ENCODE measurements around the gene PTPRJ. TPM values are rescaled to one million over a fixed set of nuclear protein-coding genes. Genes with fewer than 3 reads are reported as not detected.
A peak's percentile ranks its signal among the peaks of the same experiment; 100 is the strongest.
"Not testable (repeated sequence)": the region's sequence is repeated elsewhere in the genome, so short reads cannot be mapped to it uniquely, and the experiment has no call there.

The PTPRJ gene
- 6.9 TPM for polyA plus RNA-seq (2012; ENCODE audit: missing spikeins)

DNA sequence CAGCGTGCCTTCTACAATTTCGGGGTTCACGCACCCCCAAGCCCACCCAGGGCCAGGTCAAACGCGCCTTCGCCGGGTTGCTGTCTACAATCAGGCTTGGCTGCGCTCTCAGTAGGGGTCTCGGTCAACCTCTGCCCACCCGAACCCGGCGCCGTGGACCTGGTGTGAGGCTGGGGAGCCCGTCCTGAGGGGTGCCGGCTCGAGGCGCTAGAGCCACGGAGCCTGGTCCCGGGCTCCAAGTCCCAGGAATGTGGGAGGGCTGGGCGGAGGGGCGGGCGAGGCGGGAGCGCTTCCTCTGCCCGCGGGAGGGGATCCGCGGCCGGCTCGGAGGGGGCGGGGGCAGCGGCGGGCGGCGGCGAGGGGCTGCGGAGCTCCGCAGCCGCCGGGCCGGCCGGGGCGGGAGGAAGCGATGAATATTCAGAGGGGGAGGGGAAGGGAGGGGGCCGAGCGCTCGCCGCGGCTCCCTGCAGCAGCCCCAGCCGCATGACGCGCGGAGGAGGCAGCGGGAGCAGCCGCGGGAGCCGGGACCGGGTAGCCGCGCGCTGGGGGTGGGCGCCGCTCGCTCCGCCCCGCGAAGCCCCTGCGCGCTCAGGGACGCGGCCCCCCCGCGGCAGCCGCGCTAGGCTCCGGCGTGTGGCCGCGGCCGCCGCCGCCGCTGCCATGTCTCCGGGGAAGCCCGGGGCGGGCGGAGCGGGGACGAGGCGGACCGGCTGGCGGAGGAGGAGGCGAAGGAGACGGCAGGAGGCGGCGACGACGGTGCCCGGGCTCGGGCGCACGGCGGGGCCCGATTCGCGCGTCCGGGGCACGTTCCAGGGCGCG lies at the start of gene PTPRJ:
Gene PTPRJ, plus strand, starts transcription at position 472 of the 819 bp plus-strand sequence. CDS start 354 bp downstream, outside the sequence.
- DNase-seq (ENCODE audit: insufficient read length) (peak; percentile 75), FAIRE-seq (peak; percentile 46)
- TF ChIP-seq POLR2A (IDR thresholded peaks at IDR 0.05; ENCODE audit: low read depth, low read length) (no peak), TAF1 (IDR thresholded peaks at IDR 0.05; ENCODE audit: borderline replicate concordance, low read depth, low read length) (no peak), POLR2AphosphoS5 (IDR thresholded peaks at IDR 0.05; ENCODE audit: low read depth, low read length) (no peak)

DNA sequence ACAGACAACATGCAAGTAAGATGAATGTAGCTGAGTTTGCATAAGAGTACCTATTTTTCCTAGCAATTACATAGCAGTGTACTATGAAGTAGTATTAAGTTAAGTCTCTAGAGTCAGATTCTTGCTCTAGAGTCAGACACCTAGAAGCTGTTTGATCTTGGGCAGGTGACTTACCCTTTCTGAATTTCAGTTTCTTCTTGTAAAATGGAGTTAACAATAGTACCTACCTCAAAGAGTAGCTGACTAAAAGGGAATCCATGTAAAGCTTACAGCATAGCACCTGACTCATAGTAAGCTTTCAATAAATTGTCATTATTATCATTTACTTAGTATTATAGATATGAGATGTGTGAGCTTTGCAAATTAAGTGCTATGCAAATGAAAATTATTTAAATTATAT lies 47.8 kb upstream of the PTPRJ start:
- DNase-seq (ENCODE audit: insufficient read length) (no peak), FAIRE-seq (peak; percentile 17)
- TF ChIP-seq POLR2A (IDR thresholded peaks at IDR 0.05; ENCODE audit: low read depth, low read length) (no peak), POLR2AphosphoS5 (IDR thresholded peaks at IDR 0.05; ENCODE audit: low read depth, low read length) (no peak), TAF1 (IDR thresholded peaks at IDR 0.05; ENCODE audit: borderline replicate concordance, low read depth, low read length) (no peak)

DNA sequence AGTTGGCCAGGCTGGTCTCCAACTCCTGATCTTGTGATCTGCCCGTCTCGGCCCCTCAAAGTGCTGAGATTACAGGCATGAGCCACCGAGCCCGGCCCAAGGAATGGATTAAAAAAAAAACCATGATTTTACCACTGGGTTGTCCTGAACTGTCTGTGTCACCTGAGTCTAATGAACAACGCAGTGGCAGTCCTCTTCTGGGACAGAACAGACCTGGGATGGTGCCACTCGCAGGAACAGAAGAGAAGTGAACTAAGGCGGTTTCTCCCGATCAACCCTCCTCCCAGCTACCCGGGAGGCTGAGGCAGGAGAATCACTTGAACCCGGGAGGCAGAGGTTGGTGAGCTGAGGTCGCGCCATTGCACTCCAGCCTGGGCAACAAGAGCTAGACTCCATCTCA lies 46.6 kb upstream of the PTPRJ start:
- not testable (repeated sequence) for FAIRE-seq; DNase-seq (ENCODE audit: insufficient read length)

DNA sequence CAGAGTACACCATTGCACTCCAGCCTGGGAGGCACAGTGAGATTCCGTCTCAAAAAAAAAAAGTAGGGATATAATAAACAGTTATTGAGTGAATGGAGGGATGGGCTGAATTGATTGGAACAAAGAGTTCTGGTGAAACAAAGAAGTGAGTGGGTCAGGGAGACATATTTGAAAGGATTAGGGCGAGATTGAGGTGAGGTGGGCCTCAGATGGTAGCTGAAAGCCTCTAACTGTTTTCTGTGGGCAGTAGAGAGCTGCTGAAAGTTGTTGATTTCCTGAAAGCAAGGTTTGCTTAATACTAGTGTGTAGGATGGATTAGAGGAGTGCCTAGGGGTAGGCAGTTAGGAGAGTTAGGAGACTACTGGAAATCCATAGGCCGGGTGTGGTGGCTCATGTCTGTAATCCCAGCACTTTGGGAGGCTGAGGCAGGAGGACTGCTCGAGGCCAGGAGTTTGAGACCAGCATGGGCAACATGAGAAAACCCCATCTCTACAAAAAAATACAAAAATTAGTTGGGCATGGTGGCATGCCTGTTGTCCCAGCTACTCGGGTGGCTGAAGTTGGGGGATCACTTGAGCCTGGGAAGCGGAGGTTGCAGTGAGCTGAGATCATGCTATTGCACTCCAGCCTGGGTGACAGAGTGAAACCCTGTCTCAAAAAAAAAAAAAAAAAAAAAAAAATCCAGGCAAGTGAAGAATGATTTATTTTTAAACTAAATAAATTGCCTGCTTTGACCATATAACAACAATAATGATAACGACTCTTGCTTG lies 41.4 kb upstream of the PTPRJ start:
- no peak for FAIRE-seq

DNA sequence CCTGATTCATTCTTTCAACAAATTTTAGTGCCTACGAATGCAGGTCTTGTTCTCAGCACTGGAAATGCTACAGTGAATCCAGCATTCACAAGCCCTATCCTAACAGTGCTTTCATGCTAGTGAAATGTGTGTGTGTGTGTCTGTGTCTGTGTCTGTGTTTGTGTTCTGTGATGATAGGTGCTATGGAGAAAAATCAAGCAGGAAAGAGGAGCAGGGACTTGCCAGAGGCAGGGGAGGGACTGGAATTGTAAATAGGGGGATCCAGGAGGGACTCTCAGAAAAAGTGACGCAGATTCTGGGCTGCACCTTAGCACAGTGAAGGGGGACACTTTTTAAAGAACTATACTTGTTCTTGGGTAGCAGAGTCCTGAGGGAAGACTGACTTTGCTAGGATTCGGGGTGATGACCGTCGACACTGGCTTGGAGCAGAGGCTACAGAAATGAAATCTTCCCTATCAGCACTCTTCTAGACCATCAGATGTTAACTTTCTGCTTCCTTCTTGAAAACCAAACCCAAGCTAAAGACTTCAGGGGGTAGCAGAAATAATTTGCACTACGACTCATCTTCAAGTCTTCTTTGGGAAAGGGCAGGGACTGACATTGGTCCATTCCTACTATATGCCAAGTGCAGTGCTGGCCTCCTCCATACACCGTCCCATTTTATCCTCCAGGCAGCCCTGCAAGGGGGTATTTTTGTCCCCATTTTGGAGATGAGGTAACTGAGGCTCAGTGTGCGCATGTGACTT lies 39.3 kb upstream of the PTPRJ start:
- no peak for FAIRE-seq
- DNase-seq (ENCODE audit: insufficient read length), result no peak
- TF ChIP-seq TAF1 (IDR thresholded peaks at IDR 0.05; ENCODE audit: borderline replicate concordance, low read depth, low read length) (no peak), POLR2A (IDR thresholded peaks at IDR 0.05; ENCODE audit: low read depth, low read length) (no peak), POLR2AphosphoS5 (IDR thresholded peaks at IDR 0.05; ENCODE audit: low read depth, low read length) (no peak)

More for the DNA sequence above, 41.4 kb upstream of the PTPRJ start:
- DNase-seq (ENCODE audit: insufficient read length), result no peak
- TF ChIP-seq POLR2AphosphoS5 (IDR thresholded peaks at IDR 0.05; ENCODE audit: low read depth, low read length) (no peak), POLR2A (IDR thresholded peaks at IDR 0.05; ENCODE audit: low read depth, low read length) (no peak), TAF1 (IDR thresholded peaks at IDR 0.05; ENCODE audit: borderline replicate concordance, low read depth, low read length) (no peak)

DNA sequence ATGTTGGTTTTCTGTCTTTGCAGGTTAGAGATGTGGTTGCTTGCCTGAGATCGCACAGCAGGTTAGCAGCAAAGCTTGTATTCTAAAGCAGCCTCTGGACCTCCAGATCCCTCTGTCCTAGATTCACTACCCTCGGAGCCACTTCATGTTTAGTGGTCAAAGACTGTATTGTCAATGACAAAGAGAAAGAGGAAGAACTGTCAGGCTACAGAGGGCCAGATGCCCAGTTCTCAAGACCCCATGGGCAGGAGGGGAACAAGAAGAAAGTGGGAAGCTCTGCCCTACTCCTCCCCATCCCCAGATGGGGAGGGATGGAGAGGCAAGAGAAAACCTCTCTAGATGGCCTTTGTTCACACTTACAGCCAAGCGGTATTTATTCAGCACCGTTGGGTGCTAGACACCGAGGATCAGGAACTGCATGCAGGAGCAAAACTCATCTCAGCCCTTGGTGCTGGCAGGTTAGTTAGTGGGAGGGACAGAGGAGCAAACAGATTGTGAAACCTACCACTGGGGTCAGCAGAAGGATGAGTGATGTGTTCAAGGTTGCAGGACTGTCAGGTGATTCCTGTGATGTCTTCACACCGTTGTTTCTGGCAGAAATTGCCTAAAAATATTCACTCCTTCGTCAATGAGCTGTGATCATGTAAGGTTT lies 38.3 kb upstream of the PTPRJ start:
- no peak for TF ChIP-seq POLR2AphosphoS5 (IDR thresholded peaks at IDR 0.05; ENCODE audit: low read depth, low read length)
- TF ChIP-seq TAF1 (IDR thresholded peaks at IDR 0.05; ENCODE audit: borderline replicate concordance, low read depth, low read length), result no peak
- TF ChIP-seq POLR2A (IDR thresholded peaks at IDR 0.05; ENCODE audit: low read depth, low read length), result no peak

DNA sequence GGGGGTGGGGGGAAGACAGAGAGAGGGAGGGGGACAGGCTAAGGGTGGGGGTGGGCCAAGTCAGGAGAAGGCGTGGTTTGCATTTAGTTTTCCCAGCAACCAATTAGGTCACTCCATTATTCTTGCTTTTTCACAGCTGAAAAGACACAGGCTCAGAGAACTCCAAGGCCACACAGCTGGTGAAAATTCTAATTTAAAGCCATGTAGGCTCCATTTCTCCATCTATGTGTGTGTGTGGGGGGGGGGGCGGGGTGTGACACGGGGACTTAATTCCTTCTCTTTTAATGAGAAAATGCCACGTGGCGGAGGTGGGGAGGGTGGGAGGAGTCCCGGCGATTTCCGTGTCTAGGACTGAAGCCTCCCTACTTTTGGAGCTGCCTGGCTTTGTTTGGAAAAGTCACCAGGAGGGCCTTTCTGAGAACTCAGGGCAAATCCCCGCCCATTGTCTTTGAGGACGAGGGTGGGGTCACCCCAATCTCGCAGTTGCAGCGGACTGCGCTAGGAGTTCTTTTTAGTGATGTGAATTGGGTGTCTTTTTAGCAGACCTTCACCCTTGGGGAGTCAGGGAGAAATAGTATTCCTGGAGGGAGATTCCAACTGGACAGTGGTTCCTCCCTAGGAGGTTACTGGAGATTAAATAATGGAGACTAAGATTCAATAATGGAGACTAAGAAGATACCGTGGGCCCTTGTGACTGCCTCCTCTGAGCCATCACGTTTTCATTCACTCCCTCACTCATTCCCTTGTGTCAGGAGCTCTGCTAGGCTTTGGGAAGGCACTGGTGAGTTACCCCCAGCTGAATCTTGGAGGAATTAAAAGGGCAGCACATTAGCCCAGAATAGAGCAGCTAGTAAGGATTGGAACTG lies 36.4 kb upstream of the PTPRJ start:
- FAIRE-seq (no peak), DNase-seq (ENCODE audit: insufficient read length) (no peak)
- TF ChIP-seq POLR2AphosphoS5 (IDR thresholded peaks at IDR 0.05; ENCODE audit: low read depth, low read length) (no peak), POLR2A (IDR thresholded peaks at IDR 0.05; ENCODE audit: low read depth, low read length) (no peak), TAF1 (IDR thresholded peaks at IDR 0.05; ENCODE audit: borderline replicate concordance, low read depth, low read length) (no peak)

More for the DNA sequence above, 38.3 kb upstream of the PTPRJ start:
- DNase-seq (ENCODE audit: insufficient read length) (no peak), FAIRE-seq (no peak)

DNA sequence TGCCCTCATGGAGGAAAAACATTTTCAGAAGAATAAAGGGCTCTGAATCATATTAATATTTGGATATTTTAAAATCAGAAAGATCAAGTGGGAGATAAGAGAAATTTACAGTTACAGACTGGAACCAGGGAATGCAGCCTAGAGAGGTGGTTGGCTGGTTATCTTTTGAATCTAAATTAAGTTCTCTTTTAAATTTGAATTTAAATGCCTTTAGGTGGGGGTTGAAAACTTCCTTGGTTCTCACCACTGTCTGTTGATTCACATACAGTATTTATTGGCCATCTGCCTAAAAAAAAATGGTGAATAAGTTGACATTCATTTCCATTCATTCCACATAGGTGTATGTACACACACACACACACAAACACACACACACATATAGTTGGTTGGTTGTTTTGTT lies 35.7 kb upstream of the PTPRJ start:
- FAIRE-seq, result no peak
- TF ChIP-seq POLR2AphosphoS5 (IDR thresholded peaks at IDR 0.05; ENCODE audit: low read depth, low read length), result no peak
- DNase-seq (ENCODE audit: insufficient read length), result no peak

DNA sequence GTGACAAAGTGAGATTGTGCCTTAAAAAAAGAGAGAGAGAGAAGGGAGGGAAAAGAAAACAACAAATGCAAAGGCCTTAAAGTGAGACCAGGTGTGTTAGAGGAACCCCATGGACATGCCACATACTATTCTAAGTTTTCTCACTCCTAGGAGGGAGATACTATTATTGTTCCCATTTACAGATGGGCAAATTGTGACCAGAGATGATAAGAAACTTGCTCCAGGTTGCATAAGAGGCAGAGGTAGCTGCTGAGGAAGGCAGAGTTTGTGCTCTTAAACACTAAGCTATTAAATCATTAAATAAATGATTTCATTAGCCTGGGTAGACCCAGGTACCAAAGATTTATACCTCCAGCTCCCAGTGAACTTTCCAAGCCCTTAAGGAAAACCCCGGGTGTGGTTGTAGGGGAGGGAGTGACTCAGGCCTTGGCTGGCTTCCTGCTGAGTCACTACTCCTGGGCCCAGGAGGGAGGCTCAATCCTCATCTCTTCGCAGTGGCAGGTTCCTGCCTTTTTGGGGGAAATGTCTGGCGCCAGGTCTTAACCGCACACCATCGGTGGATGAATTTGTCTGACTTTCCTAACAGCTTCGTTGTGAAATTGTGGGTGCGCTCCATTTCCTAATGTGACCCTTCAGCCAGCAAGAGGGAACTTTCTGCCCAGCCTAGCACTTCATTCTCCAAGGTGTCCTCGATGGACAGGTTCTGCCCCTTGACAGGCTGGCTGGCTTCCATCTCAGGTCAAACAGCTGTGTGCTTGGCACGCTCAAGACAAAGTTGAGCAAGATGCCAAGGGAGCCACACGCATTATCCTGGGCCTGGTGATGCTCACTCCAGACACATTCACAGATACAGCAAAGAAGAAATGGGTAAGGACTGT lies 33.4 kb upstream of the PTPRJ start:
- FAIRE-seq, result no peak
- DNase-seq (ENCODE audit: insufficient read length), result no peak
- no peak for TF ChIP-seq POLR2AphosphoS5 (IDR thresholded peaks at IDR 0.05; ENCODE audit: low read depth, low read length)
- TF ChIP-seq POLR2A (IDR thresholded peaks at IDR 0.05; ENCODE audit: low read depth, low read length), result no peak
- TF ChIP-seq TAF1 (IDR thresholded peaks at IDR 0.05; ENCODE audit: borderline replicate concordance, low read depth, low read length), result no peak

DNA sequence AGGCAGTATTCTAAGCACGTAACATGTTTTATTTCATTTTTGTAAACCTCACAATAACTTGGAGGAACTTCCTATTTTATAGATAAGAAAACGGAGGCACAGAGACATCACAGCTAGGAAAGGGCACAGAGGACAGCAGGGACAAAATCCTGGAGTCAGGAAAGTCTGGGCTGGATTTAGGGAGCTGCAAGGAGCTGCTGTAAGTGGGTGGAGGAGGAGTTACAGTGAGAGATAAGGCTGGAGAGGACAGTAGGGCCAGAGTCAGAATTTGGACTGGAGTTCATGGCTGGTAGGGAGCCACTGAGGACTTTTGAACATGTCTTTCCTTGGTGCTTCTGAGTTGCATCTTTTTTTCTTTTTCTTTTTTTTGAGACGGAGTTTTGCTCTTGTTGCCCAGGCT lies 32.2 kb upstream of the PTPRJ start:
- DNase-seq (ENCODE audit: insufficient read length), result no peak
- no peak for FAIRE-seq
- TF ChIP-seq POLR2A (IDR thresholded peaks at IDR 0.05; ENCODE audit: low read depth, low read length) (no peak), POLR2AphosphoS5 (IDR thresholded peaks at IDR 0.05; ENCODE audit: low read depth, low read length) (no peak), TAF1 (IDR thresholded peaks at IDR 0.05; ENCODE audit: borderline replicate concordance, low read depth, low read length) (no peak)

DNA sequence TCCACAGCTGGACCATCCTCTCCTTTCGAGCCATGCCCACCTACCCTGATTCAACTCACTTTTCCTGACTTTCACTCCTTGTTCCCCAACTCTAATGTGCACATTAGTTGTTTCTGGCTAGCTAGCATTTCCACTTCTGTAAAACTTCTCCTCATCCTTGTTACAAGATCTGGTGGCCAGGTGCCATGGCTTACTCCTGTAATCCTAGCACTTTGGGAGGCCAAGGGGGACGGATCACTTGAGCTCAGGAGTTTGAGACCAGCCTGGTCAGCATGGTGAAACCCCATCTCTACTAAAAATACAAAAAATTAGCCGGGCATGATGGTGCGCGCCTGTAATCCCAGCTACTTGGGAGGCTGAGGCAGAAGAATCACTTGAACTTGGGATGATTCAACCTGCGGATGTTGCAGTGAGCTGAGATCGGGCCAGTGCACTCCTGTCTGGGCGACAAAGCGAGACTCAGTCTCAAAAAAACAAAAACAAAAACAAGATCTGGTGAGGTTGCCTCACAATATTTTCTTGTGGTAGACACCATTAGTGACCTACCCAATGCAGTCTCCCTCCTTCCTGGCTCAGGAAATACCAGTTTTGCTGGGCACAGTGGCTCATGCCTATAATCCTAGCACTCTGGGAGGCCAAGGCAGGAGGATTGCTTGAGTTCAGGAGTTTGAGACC lies 31.2 kb upstream of the PTPRJ start:
- not testable (repeated sequence) for FAIRE-seq; DNase-seq (ENCODE audit: insufficient read length)

Measured in GM12892 (cell line).